Colonic mucosa (tissue), 4 donors: ENCODE data around the gene IFNA5. TPM values are rescaled to one million over a fixed set of nuclear protein-coding genes. Genes with fewer than 3 reads are reported as not detected.
A peak's percentile ranks its signal among the peaks of the same experiment; 100 is the strongest.

ENCODE experiments used
- DNase-seq: peaks from one replicate; pipeline ENCODE4 v3.0.0-alpha.2; 2020
- H3K27ac ChIP-seq: fragments of 200-600 bp; one replicate; pipeline ENCODE4 v1.8.0; 2021
- H3K27me3 ChIP-seq: fragments of 200-600 bp; one replicate; pipeline ENCODE4 v1.8.0; 2021
- H3K36me3 ChIP-seq: fragments of 200-600 bp; one replicate; pipeline ENCODE4 v1.8.0; 2021
- H3K4me1 ChIP-seq: fragments of 200-600 bp; one replicate; pipeline ENCODE4 v1.8.0; 2021; ENCODE audit warnings: mild to moderate bottlenecking
- H3K4me3 ChIP-seq: fragments of 200-600 bp; one replicate; pipeline ENCODE4 v1.8.0; 2021
- H3K9ac ChIP-seq, 2 donors: one replicate each; pipeline ENCODE4 v1.7.0; 2013; ENCODE audit warnings: control low read depth in 2 of 2, low read depth in 2 of 2, low read length in 2 of 2
- H3K9me3 ChIP-seq: fragments of 200-600 bp; one replicate; pipeline ENCODE4 v1.8.0; 2021
- intact Hi-C: fragments of 100-400 bp; cut with DNase I; formaldehyde crosslinking; loops from one replicate; pipeline ENCODE4 v1.14.1; 2022
- total RNA-seq, 2 donors: library from RNA; stranded (reverse); fragmentation: NEBNext Ultra II Directional in 1 of 2; extraction: Animal tissue kit (Norgen Biotek cat#: 25700) in 1 of 2; gene quantifications; one replicate each; pipeline ENCODE4 v1.2.1, GENCODE V29; 2021
- TF ChIP-seq, protein P1 (sequence below): fragments of 200-600 bp; IDR thresholded peaks from one replicate; pipeline ENCODE4 v1.8.0; 2022; ENCODE audit warnings: antibody characterized with exemption, mild to moderate bottlenecking
- donor health status: healthy.
- donor health status: DM: no; HTN: no; CAD: no.
- donor health status: DM: no; HTN: no; CAD: no.

IFNA5 gene
- total RNA-seq, 2 donors from 2014 or later = not detected

DNA sequence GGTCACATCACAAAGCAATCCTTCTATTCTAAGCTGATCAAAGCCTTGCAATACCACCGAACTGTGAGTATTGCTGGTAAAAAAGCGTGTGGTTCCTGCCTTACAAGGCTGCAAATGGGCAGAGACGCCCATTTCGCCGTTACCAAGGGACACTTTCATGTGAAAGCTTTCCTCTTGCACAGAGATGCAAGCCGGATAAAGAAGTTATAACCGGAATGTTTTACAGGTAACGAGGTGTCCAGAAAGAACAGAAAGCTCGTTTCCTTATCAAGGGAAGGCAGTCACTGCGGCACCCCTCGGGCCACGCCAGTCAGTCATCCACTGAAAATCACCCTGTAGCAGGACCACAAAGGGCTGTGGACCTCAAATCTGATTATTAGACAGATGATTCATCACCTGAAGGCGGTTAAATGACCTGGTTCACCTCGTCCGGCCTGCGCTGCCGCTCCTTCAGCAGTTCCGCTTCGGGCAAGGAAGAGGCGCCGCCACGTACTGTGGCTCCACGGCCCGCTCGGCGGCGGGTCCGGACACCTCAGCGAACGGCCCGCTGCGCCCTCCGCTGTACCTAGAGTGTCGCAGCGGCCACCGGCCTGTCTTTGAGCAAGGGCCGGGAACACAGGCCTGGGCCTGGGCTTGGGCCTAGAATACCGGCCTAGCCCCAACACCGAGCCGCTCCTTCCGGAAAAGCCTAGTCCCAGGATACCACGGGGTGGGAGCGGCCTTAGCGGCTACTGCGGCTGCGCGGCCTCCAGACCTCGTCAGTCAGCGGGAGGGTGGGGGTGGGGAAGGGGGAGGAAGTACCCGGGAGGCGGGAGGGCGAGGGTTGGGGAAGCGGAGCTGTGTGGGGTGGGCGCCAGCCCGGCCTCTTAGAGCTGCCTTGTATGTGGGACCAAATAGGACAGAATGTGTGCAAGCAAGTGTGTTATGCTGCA, 29.9 kb upstream of the IFNA5 start, which contains the start of gene KLHL9:
Gene KLHL9, minus strand, starts transcription at position 704 of the 932 bp plus-strand sequence. Its CDS starts 545 bp downstream, at position 159.
- Histone ChIP-seq H3K36me3 (no peaks in the 10 kb centered on the region), H3K4me3 (peak within 1 kb of the TSS; percentile 88), H3K9ac (peak within 1 kb of the TSS; percentile 92 to 96), H3K27ac (peak within 1 kb of the TSS; percentile 85), H3K9me3 (no peaks in the 10 kb centered on the region), H3K27me3 (no peaks in the 10 kb centered on the region), H3K4me1 (peaks cover 20% of the 10 kb centered on the region)
- TF ChIP-seq, protein P1, sequence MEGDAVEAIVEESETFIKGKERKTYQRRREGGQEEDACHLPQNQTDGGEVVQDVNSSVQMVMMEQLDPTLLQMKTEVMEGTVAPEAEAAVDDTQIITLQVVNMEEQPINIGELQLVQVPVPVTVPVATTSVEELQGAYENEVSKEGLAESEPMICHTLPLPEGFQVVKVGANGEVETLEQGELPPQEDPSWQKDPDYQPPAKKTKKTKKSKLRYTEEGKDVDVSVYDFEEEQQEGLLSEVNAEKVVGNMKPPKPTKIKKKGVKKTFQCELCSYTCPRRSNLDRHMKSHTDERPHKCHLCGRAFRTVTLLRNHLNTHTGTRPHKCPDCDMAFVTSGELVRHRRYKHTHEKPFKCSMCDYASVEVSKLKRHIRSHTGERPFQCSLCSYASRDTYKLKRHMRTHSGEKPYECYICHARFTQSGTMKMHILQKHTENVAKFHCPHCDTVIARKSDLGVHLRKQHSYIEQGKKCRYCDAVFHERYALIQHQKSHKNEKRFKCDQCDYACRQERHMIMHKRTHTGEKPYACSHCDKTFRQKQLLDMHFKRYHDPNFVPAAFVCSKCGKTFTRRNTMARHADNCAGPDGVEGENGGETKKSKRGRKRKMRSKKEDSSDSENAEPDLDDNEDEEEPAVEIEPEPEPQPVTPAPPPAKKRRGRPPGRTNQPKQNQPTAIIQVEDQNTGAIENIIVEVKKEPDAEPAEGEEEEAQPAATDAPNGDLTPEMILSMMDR = no peak
- peak; percentile 94 for DNase-seq
- intact Hi-C loops = no loop called here

DNA sequence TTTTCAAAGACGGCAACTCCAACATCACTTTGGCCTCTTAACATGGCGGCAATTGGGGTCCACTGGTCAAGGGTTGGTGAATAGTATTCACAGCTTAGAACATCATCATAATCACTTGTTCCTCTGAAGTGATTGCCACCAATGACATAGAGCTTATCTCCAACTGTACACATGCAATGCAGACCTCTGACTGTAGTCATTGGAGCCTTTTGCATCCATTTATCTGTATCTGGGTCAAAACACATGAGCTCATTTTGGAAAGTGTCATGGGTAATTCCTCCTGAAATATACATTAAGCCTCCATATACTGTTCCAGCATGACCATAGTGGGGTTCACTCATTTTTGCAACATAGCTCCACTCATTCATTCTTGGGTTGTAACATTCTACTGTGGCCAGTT, 28.1 kb upstream of the IFNA5 start:
- Histone ChIP-seq H3K27me3 (no peaks in the 10 kb centered on the region), H3K4me3 (no peak overlapping the region), H3K9me3 (no peaks in the 10 kb centered on the region), H3K4me1 (peaks cover 20% of the 10 kb centered on the region), H3K27ac (no peak overlapping the region), H3K36me3 (no peaks in the 10 kb centered on the region), H3K9ac (peak overlapping the region in 1 of 2 donors; percentile 9)
- intact Hi-C loops = no loop called here
- TF ChIP-seq, protein P1 = no peak
- DNase-seq = no peak

DNA sequence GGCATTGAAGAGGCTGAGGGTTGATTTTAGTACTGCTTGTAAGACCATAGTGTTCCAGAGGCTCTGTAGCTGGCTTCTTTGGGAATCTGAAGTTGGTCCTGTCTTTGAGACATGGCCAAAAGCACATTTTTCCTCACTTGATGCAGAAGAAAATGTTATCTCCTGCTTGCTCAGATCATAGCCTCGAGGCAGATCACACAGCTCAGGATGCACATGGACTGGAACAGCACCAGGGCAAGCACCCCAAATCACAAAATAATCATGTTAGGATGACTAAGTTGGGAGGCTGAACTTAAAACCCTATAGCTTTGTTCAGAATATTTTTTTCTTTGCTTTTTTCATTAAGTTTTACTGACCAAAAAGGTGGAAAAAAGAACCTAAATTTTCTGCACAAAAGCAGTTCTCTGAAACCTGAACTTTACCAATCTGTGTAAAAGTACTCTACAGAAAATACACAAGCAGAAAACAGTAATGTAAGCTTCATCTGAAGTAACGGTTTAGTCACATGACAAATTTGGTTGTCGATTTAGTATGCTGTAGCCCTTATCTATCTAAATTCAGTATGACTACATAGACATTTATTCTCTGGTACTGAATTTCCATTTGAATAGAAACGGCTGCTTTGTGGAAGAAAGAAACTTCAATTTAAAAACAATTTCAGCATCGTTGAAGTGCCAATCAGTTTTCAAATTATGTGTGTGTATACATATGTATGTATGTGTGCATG, 26.7 kb upstream of the IFNA5 start:
- Histone ChIP-seq H3K4me3 (no peak overlapping the region), H3K27ac (no peak overlapping the region), H3K9me3 (no peaks in the 10 kb centered on the region), H3K27me3 (no peaks in the 10 kb centered on the region), H3K4me1 (peaks cover 20% of the 10 kb centered on the region), H3K36me3 (no peaks in the 10 kb centered on the region), H3K9ac (no peak overlapping the region)
- TF ChIP-seq, protein P1 = no peak
- DNase-seq = no peak
- intact Hi-C loops = no loop called here

DNA sequence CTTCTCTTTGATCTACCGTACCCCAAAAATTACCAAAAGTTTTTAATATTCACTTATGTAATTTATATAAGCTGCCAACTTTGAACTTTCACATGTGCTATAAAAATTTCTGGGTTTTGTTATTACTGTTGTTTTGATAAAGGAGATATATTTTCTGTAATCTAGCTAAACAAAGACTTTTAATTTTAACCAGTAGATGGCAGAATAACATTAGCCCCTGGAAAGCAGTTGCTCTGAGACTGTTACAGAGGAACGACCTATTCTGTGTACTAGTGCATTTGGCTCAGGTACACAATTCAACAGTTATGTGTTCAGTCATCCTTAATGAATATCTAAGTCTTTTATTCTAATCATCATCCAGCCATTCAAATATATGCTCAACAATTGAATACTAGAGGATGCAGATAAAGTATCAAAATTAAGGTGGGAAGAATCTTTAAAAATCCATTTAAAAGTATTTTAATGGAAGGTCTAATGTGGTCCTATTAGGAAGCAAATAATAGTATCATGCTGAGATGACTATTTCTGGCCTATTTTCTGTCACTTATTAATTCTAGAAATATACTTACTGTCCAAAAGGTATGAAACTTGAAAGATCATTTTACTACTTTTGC, 21.5 kb upstream of the IFNA5 start:
- Histone ChIP-seq H3K27me3 (no peaks in the 10 kb centered on the region), H3K27ac (no peak overlapping the region), H3K4me3 (no peak overlapping the region), H3K9me3 (no peaks in the 10 kb centered on the region), H3K9ac (no peak overlapping the region), H3K4me1 (peaks cover 9% of the 10 kb centered on the region), H3K36me3 (no peaks in the 10 kb centered on the region)
- intact Hi-C loops = no loop called here
- TF ChIP-seq, protein P1 = peak; percentile 67
- DNase-seq = no peak

DNA sequence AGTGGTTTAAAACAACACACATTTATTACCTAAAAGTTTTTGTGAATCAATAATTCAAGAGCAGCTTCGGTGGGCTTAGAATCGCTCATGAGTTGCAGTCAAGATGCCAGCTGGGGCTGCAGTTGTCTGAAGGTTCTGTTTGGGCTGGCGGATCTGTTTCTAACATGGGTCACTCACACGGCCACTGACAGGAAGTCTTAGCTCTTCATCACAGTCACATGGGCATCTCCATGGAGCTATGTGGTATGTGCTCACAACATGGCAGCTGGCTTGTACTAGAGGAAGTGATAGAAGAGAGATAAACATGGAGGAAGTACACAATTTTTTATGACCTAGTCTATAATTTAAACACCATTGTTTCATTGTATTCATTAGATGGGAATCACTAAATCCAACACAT, 18.9 kb upstream of the IFNA5 start:
- Histone ChIP-seq H3K9ac (no peak overlapping the region), H3K27ac (no peak overlapping the region), H3K27me3 (no peaks in the 10 kb centered on the region), H3K36me3 (no peaks in the 10 kb centered on the region), H3K4me3 (no peak overlapping the region), H3K4me1 (no peaks in the 10 kb centered on the region), H3K9me3 (no peaks in the 10 kb centered on the region)
- no peak for DNase-seq
- intact Hi-C loops = loop anchor here (2.0 to 5.0 kb wide), 2 partner anchors 73 to 131 kb away; no protein-coding TSS in a partner anchor
- TF ChIP-seq, protein P1 = no peak
